NCI-H1694 treated with DMSO at 0.1 percent for 48 hours (cell line): ENCODE results near the gene ANXA4.
"Not testable (repeated sequence)": the region's sequence is repeated elsewhere in the genome, so short reads cannot be mapped to it uniquely, and the experiment has no call there.

Experiments
- DNase-seq: peaks from one replicate; lab custom pipeline; 2025; lab: John Stamatoyannopoulos, UW

ANXA4 gene

DNA sequence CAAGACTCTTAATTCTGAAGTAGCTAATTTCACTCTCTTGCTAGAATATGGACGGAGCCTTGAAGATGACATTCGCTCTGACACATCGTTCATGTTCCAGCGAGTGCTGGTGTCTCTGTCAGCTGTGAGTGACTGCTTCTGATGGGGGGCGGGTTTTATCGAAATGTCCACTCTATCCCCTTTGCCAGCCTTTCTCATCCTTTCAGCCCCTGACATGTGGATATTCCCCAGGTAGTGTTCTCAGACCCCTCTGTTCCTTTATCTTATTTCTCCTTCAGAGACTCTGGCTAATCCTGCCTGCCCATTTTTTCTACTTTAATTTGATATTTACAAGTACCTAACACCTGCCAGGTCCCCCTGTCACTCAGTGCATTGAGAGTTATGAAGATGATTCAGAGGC lies 68.6 kb downstream of the ANXA4 start:
- DNase-seq: no peak

DNA sequence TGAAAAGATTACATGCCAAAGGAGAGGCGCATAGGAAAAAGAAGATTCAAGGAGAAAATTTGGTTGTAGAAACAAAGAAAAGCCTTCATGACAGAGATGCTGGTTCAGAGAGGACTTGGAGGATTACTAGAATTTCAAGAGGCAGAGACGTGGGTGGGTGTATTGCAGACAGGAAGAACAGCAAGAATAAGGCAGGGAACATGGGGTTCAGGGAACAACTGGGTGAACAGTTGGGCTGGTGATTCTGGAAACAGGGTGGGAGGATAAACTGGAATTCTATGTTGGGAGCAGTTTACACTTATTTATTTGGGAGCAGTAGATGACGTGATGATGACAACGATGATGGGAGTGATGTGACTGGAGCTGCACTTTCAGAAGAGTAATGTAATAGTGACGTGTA lies 69.1 kb downstream of the ANXA4 start:
- DNase-seq: no peak

DNA sequence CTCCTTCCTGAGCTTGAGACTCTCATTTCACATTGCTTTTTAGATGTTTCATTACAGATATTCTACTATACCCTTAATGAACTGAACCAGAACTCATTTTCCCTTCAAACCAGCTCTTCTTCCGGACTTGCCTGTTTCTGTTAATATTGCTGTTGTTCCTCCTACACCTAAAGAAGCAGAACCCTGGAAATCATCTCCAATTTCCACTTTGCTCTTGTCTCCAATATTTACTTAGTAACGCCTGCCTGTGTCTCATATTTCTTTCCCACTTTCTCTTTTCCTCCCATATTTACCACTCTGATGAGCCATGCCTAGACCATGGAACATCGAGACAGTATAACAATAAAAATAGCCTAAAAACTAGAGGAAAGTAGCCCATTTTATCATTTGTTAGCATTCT lies 69.7 kb downstream of the ANXA4 start:
- no peak for DNase-seq

DNA sequence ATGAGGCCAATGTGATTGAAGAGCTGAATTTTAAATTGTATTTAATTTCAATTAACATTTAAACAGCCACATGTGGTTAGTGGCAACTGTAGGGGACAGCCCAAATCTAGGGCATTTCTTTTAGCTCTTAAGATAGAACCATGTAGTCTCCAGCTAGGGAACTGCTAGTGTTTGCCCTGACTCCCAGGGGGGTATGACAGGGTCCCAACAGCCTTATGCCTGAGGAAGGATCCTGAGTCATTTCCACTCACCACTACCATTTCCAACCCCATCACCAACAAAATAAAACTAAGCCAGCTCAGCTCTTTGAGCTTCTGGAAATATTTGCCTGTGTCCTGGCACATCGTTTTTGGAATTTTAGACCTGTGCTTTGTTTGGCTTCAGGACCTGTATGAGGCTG lies 73.8 kb downstream of the ANXA4 start:
- DNase-seq: no peak

DNA sequence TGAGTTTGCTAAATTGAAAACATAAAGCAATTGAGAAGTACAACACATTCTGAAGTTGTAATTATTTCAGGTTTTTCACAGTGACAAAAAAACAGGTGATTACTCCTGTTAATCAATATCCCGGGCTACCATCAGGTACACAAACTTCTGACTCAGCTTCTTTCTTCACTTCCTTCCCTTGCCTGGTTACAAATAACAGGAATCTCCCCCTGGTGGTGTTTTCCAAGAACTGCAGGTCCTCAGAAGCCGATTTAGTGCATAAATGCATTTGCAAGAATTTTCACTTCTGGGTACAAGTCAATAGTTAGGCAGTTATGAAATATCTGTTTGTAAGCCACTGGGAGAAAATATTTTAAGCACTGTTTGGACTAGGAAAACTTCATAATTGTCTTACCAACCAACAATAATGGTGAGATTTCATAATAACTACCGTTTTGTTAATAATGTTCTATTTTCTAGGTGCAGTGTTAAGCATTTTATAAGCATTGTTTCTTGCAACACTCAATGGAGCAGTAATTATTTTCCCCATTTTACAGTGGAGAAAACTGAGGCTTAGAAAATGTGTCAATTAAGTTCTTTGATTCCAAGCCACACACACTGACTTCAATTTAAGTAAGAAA lies 75.1 kb downstream of the ANXA4 start:
- DNase-seq: peak; percentile 86

DNA sequence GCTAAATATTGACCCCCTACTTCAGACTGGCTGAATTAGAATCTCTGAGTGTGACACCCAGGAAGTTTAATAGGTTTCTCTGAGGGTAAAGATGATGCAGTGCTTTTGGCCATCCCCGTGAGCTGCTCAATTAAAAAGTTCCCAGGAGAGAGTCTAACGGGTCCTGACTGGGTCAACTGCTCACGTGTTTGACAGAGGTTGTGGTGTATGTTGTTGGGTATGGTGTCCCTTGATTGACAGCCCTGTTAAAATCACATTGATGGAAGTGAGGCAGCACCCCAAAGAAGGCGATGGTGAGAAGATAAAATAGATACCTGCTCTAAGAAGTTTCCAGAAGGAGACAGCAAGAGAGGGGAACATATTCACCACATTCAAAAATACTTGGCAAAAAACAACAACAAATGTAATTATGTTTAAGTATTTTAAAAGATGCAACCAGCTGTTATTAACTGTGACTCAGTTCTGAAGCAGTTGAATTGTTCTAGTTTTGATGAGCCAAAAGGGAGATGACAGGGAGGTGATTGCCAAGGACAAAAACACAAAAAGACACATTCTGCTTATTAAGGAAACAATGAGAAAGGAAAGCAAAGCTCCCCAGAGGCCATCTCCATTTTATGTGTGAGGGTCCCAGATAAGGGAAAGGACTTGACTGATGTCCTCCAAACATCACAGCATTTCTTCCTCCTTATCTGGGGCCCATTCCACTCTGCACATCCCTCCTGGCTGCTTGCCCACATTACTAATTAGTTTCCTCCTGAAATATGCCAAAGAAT lies 76.0 kb downstream of the ANXA4 start:
- no peak for DNase-seq

DNA sequence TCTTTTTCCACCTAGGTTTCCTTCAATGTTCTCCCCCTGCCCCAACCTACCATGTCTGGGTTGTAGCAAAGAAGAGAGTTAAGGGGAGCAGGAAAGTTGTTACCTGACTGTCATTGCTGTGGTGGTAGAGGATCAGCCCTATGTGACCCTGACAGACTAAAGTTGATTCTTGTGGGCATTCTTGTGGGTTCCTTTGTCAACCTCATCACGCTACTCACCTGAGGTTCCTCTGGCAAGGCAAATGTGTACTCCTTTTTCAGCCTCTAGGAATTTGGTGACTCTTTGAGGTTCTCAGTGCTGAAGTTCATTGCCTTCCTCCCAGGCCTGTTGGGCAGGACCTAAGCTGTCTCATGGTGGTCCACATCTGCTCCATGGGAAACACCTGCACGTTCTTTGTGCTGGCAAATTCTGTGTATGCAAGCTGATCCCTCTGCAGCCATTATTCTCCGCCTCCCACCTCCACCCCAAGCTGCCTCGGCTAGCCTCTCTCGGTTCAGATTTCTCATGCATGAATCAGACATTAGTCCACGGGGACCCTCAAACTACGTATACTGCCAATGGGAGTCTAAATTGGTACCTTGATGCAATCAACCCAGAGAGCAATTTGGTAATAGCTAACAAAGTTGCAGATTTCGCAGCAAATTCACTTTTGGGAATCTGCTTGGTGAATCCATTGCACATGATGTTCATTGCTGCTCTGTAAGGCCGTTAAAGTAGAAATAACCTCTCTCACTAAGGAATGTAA lies 86.0 kb downstream of the ANXA4 start:
- DNase-seq: no peak

DNA sequence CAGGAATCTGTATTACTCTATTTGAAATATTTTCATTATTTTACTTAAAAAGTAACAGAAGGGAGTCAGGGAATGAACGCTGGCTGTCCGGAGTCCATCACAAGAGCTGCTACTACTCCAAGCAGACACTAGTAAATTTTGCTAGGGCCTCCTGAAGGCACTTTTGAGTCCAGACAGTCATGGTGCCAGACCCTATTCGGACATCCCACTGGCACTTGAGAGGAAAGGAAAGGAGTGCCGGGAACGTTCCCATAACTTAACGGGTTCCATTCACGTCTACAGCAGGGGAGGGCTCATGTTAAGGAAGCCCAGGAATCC lies 87.0 kb downstream of the ANXA4 start:
- DNase-seq: no peak

DNA sequence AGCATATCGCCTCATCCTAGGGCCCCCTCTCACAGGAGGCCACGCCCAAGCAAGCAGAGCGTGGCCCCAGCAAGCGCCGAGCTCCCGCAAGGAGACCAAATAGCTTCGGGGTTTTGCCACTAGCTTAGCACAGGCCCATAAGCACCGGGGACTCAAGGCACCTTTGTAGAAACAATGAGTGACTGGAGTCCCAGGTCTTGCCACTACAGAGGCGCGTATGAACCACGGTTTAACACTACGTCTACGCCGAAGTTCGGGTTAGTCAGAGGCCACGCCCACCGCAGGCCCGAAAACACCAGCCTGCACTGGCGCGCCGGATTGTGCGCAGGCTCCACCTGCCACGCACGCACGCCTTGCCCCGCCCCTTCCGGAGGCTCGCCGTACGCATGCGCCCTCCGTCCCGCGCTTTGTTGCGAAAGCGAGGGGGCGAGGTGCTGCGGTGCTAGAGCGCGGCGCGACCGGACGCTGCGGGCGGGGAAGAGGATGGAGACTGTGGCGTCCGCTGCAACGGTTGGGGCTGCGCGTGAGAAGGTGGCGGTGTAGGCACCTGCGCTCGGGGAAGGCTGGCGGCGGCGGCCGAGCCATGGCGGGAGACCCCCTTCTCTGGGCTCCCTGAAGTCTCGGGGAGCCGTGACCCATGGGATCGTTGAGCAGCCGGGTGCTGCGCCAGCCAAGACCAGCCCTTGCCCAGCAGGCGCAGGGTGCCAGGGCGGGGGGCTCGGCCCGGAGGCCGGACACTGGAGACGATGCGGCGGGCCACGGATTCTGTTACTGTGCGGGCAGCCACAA lies 87.5 kb downstream of the ANXA4 start, which contains the start of gene GMCL1:
Gene GMCL1, plus strand, starts transcription at position 405 of the 789 bp plus-strand sequence. Its CDS starts 233 bp downstream, at position 638.
- DNase-seq: peak; percentile 92

DNA sequence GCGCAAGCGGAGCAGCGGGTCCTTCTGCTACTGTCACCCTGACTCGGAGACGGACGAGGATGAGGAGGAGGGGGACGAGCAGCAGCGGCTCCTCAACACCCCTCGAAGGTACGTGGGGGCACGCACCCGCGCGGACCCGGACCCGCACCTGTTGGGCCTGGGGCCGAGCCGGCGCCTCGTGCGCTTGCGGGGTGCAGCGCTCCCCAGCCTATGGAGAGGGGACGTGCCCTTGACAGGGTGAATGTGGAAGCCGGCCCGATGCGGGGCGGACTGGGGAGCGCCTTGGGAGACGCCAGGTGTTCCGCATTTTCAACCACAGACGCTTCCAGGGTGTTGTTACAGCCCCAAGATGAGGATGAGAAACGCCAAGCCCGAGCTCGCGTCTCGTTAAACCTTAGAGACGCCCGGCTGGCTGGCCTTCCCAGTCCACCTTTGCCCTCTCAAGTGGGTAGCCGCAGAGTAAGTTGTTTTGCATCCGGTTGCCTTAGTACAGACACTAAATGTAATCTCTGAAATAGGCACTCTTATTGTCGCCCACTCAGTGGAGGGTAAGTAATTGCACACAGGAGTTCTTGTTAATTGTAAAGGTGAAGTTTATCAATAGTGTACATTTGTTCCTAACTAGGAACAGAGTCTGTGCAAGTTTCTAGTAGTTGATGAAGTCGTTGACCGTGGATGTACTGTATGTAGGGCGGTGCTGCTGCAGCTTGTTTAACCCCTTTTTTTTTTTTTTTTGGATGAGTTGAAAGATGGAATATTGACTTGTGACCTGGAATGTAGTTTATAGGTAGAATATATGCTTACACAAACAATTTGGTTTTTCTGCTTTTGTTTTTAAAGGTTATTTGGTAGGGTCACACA lies 88.3 kb downstream of the ANXA4 start:
- DNase-seq: no peak

DNA sequence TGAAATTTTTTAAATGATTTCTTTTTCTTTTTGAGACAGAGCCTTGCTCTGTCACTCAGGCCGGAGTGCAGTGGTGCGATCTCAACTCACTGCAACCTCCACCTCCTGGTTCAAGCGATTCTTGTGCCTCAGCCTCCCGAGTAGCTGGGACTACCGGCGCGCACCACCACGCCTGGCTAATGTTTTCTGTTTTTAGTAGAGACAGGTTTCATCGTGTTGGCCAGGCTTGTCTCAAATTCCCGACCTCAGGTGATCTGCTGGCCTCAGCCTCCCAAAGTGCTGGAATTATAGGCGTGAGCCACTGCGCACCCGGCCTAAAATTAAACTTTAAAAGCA lies 88.9 kb downstream of the ANXA4 start:
- not testable (repeated sequence) for DNase-seq

DNA sequence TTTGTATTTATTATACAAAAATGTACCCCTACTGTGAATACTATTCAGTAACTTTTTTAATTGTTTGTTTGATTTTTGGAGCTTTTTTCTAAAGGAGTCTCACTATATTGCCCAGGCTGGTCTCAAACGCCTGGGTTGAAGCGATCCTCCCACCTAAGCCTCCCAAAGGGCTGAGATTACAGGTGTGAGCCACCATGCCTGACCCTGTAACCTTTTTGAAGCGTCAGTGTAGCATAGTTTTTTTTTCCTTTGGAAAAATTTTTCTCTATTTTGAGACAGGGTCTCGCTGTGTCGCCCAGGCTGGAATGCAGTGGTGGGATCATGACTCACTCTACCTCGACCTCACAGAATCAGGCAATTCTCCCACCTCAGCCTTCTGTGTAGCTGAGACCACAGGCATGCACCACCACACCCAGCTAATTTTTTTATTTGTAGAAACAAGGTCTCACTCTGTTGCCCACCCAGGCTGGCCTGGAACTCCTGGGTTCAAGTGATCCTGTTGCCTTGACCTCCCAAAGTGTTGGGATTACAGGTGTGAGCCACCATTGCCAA lies 89.5 kb downstream of the ANXA4 start:
- DNase-seq: no peak

DNA sequence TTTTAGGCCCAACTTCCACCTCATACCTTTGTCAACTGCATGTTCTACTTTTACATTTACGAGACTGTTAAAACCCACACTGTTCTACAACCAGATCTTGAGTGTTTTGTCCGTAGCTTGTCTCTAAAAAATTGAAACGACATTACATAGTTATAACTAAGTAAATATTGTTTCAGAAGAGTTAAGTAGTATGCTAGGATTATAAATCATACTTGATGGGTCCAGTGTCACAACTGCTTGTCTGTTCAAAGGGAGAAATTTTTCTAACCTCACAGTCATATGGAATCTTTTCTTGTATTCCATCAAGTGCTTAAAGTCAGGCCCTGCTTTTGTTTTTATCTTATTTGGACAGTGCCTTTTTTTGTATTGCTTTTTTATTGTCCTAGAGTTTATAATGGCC lies 91.8 kb downstream of the ANXA4 start:
- DNase-seq: no peak

DNA sequence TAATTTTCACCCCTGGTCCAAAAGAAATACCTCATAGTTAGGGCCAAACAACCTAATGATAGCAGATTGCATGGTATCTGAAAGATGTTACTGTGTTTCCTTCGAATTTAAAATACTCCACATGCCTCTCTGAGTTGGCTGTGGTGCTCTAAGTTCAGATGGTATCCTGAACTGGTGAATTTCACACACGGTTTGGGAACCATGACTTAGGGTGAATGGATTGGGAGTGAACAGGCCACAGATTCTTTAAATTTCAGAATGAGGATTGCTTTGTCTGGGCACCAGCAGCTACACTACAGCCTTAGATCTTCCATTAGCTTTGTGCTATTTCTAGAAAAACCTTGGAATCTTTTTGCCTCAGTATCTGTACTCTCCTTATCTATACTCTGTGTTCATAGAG lies 93.7 kb downstream of the ANXA4 start:
- DNase-seq: no peak

DNA sequence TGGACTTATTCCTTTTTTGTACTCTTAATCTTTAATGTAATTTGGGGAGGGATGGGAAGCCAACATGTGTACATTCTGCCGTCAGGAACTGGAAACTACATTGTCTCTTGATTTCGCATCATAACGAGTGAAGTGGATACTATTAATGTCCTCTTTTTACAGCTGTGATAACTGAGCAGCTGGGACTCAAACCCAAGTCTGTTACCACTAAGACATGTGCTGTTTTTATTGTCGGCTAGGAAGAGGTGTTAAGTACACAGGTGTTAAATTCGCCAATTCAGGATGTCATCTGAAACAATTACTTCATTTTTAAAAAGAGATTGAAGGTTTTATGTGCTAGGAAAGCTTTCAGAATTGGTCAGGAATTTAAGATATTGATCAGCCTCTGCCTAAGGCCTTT lies 94.4 kb downstream of the ANXA4 start:
- no peak for DNase-seq

DNA sequence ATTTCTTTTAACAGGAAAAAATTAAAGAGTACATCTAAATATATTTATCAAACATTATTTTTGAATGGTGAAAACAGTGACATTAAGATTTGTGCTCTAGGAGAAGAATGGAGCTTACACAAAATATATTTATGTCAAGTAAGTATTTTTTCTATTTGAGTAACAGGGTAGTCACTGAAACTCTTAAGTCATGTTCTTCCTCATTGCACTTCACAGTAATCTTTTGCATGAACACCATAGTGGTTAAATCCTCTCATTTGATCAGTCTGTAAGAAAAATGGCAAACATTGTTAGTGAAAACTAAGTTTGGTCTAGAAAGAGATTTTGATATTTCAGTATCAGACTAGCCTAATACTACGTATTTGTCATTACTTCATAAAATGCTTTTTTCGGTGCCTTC lies 95.6 kb downstream of the ANXA4 start:
- no peak for DNase-seq

DNA sequence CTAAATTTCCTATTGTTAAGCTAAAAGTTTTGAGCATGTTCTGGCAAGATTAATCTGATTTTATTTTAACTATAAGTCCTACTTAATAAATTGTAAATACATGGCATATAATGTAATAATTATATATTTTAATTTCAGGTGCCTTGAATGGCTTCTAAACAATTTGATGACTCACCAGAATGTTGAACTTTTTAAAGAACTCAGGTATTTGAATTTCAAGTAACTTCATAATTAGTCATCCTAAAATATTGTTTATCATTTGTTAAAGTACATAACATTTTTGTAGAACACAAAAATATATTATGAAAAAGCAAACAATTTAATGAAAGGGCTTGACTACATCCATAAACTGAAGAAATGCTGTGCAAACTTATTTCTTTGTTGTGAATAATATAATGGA lies 102.1 kb downstream of the ANXA4 start:
- DNase-seq: no peak

DNA sequence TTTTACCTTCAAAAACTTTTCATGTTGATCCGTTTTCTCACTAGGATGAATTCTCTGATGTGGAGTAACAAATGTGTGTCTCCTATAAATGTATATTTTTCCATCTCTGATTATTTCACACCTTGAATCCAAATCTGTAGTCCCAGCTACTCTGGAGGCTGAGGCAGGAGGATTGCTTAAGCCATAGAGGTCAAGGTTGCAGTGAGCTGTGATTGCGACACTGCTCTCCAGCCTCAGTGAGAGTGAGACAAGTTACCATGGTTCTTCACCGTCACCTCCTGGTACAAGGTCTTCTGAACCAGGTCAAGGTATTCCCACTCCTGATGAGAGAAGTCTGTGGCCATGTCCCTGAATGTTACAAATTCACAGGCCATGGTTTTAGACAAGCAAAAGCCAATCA lies 102.6 kb downstream of the ANXA4 start:
- DNase-seq: no peak

DNA sequence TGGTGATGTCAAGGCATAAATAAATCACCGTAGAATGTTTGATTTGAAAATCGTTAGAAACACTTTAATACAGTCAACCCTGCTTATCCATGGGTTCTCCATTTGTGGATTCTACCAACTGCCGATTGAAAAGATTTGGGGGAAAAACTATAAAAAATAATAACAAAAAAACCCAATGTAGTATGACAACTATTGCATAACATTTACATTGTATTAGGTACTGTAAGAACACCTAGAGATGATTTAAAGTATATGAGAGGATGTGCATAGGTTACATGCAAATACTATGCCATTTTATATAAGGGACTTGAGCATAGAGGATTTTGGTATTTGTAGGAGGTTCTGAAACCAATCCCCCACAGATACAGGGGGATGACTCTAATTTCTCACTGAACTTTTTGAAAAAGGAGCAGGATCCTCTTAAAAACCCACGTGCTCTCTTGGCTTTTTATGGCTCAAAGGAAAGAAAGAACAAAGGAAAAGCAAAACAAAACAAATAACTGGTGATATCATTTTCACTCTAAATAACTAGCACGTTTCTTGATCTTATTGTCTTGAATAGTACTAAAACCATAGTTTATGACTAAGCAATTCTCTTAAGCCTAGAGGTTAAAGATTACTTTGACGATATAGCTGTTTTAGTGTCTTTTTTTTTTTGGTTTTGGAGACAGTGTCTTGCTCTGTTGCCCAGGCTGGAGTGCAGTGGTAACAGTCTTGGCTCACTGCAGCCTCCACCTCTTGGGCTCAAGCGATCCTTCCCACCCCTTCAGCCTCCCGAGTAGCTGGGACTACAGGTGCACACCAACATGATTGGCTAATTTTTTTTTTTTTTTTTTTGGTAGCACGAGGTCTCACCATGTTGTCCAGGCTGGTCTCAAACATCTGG lies 104.5 kb downstream of the ANXA4 start:
- DNase-seq: no peak
